Measurements from ENCODE around the gene RNPEP.

GRCh38 chr1:202017749-202018467, 35.5 kb downstream of the RNPEP start:
- TF ChIP-seq POLR2AphosphoS5 (IDR thresholded peaks at IDR 0.05; ENCODE audit: borderline replicate concordance, low read depth, low read length) (no peak), EZH2 (IDR thresholded peaks at IDR 0.05) (no peak), FOXP2 (optimal IDR thresholded peaks at IDR 0.05; ENCODE audit: control extremely low read depth, extremely low read length, insufficient read depth) (no peak)
